Stimulated activated CD4-positive, alpha-beta T cell treated with anti-CD3 and anti-CD28 coated beads, Interleukin-15, amount 100 ng/mL, for 48 hours (primary cell): ENCODE data around the gene SLC38A7.

Source experiments
- DNase-seq, 2 donors: peaks; one replicate each; pipeline ENCODE4 v3.0.0-alpha.2; 2020; ENCODE audit warnings: low read depth in 2 of 2

SLC38A7 gene

DNA sequence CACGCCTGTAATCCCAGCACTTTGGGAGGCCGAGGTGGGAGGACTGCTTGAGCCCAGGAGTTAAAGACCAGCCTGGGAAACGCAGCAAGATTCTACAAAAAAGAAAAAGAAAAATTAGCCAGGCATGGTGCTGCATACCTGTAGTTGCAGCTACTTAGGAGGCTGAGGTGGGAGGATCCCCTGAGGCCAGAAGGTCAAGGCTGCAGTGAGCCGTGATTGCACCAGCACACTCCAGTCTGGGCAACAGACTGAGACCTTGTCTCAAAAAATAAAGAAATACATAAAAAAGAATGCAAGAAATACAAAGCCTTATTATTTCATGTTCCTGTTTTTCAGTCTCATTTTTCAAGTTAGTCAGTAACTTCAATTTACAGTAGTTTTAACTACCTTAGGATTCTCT is 49.1 kb downstream of the SLC38A7 start:
- DNase-seq, result no peak

- no peak for DNase-seq
Measured at GRCh38 chr16:58634265-58634802, 50.2 kb downstream of the SLC38A7 start.

GRCh38 chr16:58629733-58630640 is 54.6 kb downstream of the SLC38A7 start, which contains the start of gene CNOT1:
CNOT1 (minus strand) TSS chr16:58629826; CDS start chr16:58599337, 30,489 bp downstream.
- peak; percentile 95 to 98 for DNase-seq

DNA sequence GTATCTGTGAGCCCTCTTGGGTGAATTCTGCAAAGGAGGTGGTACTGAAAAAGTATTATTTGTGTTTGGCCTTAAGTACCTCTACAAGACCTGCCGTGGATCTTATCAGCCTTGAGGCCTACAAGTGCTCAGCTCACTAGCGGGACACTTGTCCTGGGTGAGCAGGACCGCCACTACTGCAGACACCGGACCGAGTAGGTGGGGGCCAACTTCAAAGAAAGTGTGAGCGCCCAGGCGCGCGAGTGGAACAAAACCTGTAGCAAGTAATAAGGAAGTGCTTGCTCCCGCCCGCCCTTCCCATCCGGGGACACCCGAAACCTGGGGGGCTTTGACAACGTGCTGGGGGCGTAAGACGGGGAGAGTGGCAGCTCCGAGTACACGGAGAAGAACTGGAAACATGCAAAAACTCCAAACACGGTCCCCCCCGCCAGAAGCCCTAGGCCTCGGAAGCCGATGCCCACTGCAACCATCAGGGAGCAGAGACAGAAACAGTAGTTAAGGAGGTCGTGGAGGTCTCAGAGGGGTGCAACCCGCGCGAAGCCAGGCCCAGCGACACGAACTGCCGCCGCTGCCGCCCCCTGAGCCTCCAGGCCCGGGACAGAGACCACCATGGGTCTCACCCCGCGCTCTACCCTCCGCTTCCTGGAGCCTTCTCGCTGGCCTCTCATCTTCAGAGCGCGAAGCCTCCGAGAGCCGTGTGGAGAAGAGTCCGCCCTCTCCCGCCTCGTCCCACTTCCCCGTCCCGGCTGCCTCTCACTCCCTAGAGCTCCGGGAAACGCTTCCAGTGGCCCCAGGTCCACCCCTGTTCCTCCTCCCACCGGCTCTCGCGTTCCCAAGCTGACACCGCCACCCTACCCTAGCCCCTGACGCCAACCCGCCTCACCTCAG is 55.5 kb downstream of the SLC38A7 start:
- peak; percentile 15 to 26 for DNase-seq

DNA sequence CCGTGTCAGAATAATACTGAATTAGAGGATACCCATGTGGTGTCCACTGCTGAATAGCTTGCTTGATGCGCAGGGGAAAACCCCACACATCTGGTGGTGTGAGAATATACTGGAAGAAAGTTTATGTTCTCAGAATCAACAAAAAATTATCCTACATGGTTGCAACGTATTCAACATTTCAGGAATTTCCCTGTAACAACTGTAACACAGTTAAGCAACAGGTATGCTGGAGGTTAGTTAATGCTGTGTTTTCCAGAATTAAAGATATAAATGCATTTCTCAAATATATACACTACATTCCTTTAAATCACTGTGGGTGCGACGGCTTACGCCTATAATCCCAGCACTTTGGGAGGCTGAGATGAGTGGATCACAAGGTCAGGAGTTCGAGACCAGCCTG is 60.4 kb downstream of the SLC38A7 start:
- DNase-seq, result no peak

DNA sequence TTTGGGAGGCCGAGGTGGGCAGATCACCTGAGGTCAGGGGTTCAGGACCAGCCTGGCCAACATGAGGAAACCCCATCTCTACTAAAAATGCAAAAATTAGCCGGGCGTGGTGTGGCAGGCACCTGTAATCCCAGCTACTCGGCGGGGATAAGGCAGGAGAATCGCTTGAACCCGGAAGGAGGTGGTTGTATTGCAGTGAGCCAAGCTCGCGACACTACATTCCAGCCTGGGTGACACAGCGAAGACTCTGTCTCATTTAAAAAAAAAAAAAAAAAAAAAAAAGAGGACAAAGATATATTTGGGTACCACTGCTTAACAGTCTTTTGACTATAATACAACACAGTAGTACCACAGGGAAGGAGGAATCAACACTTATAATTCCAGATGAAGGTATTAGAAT is 64.2 kb downstream of the SLC38A7 start:
- DNase-seq, result no peak

DNA sequence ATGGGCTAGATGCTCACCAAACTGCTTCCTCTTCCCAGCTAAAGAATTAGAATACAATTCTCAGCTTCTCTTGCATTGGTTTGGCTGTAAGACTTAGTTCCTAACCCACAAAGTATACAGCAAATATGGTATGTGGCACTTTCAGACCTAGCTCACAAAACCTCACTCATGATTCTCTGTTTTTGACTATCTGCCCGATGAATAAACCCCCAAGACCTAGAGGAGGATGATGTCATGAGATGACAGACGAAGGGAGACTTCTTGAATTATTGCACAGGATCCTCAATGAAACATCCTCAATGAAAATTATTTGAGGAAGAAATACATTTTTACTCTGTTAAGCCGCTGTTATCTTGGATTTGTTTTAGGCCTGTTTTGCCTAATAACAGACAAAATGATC is 69.3 kb downstream of the SLC38A7 start:
- DNase-seq, result no peak
